Measurements from ENCODE around the gene FGB.

- no peak for TF ChIP-seq CTCF (IDR thresholded peaks at IDR 0.05)
- no peak for TF ChIP-seq POLR2A (IDR thresholded peaks at IDR 0.05)
Observed at GRCh38 chr4:154595807-154596206, 33.0 kb downstream of the FGB start.

Data from Peyer's patch (tissue), 4 donors.